Neural crest cell (in vitro differentiated cells): Measurements from ENCODE around the gene SMIM30. TPM values are rescaled to one million over a fixed set of nuclear protein-coding genes. Genes with fewer than 3 reads are reported as not detected.
A peak's percentile ranks its signal among the peaks of the same experiment; 100 is the strongest.
"Not testable (repeated sequence)": the region's sequence is repeated elsewhere in the genome, so short reads cannot be mapped to it uniquely, and the experiment has no call there.

Source experiments
- DNase-seq: peaks from one replicate; pipeline ENCODE4 v3.0.0; 2021; ENCODE audit warnings: low read depth, mixed read lengths, low spot score
- H3K27ac Mint-ChIP-seq: one replicate; pipeline ENCODE4 v1.8.0; 2021; ENCODE audit warnings: mild to moderate bottlenecking, mixed read lengths; ENCODE audit not compliant: unreplicated experiment
- H3K27me3 Mint-ChIP-seq: 2 replicates; pipeline ENCODE4 v1.8.0; 2021; ENCODE audit warnings: low read depth, mild to moderate bottlenecking, mixed read lengths
- H3K36me3 Mint-ChIP-seq: 2 replicates; pipeline ENCODE4 v1.8.0; 2021; ENCODE audit warnings: low read depth, mild to moderate bottlenecking, mixed read lengths
- H3K4me1 Mint-ChIP-seq: 2 replicates; pipeline ENCODE4 v1.8.0; 2021; ENCODE audit warnings: mixed read lengths
- H3K4me3 Mint-ChIP-seq: one replicate; pipeline ENCODE4 v1.8.0; 2021; ENCODE audit warnings: mild to moderate bottlenecking, mixed read lengths
- H3K9me3 Mint-ChIP-seq: 2 replicates; pipeline ENCODE4 v1.8.0; 2021; ENCODE audit warnings: mixed read lengths
- CTCF ChIP-seq: fragments of 200-600 bp; sonication (generic); conservative IDR thresholded peaks from 2 replicates; pipeline ENCODE4 v1.5.0; 2021; ENCODE audit warnings: antibody characterized with exemption, mild to moderate bottlenecking
- total RNA-seq: library from RNA; stranded (reverse); gene quantifications from 2 replicates; pipeline ENCODE4 v1.2.1, GENCODE V29; 2021

The SMIM30 gene
- total RNA-seq, 1 donor from 2014 or later: 39.8 TPM

GRCh38 chr7:113120647-113121046 lies 2.3 kb upstream of the SMIM30 start:
- no peaks in the 10 kb centered on the region for H3K27me3 Mint-ChIP-seq
- no peak for TF ChIP-seq CTCF

DNA sequence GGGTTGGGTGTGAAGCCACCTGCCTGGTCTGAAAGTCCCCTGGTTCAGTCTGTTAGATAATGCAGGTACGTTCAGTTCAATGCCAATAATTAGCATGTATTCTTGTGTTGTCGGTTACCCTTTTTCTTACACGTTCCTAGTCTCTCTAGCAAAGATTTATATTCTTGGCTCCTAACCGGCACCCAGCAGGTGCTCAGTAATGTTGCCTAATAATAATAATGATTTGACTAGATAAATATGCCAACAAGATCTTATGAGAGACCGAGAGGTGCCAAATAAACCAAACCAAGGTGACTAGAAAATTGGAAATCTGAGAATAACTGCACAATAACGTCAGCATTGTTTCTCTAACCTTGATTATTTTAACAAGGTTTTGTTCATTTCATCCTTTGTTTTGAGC lies 1.1 kb upstream of the SMIM30 start:
- Mint-ChIP-seq H3K4me3 (peak overlapping the region; percentile 91), H3K27me3 (no peaks in the 10 kb centered on the region), H3K36me3 (peaks cover 7% of the 10 kb centered on the region), H3K4me1 (peaks cover 22% of the 10 kb centered on the region), H3K9me3 (no peaks in the 10 kb centered on the region), H3K27ac (no peak overlapping the region)
- DNase-seq: no peak
- no peak for TF ChIP-seq CTCF

More at GRCh38 chr7:113120647-113121046, 2.3 kb upstream of the SMIM30 start:
- H3K36me3 Mint-ChIP-seq: peaks cover 7% of the 10 kb centered on the region
- no peak overlapping the region for H3K27ac Mint-ChIP-seq
- peaks cover 22% of the 10 kb centered on the region for H3K4me1 Mint-ChIP-seq
- no peaks in the 10 kb centered on the region for H3K9me3 Mint-ChIP-seq
- H3K4me3 Mint-ChIP-seq: no peak overlapping the region
- DNase-seq: no peak

- peak overlapping the region; percentile 91 for H3K4me3 Mint-ChIP-seq
- peaks cover 22% of the 10 kb centered on the region for H3K4me1 Mint-ChIP-seq
- H3K36me3 Mint-ChIP-seq: peaks cover 15% of the 10 kb centered on the region
Observed at GRCh38 chr7:113117374-113117774, 980 bp downstream of the SMIM30 start.

GRCh38 chr7:113113912-113114311 lies 4.4 kb downstream of the SMIM30 start:
- peak overlapping the region; percentile 3 for H3K4me3 Mint-ChIP-seq
- no peaks in the 10 kb centered on the region for H3K27me3 Mint-ChIP-seq
- TF ChIP-seq CTCF: no peak
- H3K27ac Mint-ChIP-seq: no peak overlapping the region
- H3K9me3 Mint-ChIP-seq: no peaks in the 10 kb centered on the region
- H3K4me1 Mint-ChIP-seq: peaks cover 18% of the 10 kb centered on the region
- H3K36me3 Mint-ChIP-seq: peaks cover 18% of the 10 kb centered on the region
- no peak for DNase-seq

More at GRCh38 chr7:113117374-113117774, 980 bp downstream of the SMIM30 start:
- not testable (repeated sequence) for H3K9me3 Mint-ChIP-seq, H3K27me3 Mint-ChIP-seq, DNase-seq
- H3K27ac Mint-ChIP-seq: peak overlapping the region; percentile 90

DNA sequence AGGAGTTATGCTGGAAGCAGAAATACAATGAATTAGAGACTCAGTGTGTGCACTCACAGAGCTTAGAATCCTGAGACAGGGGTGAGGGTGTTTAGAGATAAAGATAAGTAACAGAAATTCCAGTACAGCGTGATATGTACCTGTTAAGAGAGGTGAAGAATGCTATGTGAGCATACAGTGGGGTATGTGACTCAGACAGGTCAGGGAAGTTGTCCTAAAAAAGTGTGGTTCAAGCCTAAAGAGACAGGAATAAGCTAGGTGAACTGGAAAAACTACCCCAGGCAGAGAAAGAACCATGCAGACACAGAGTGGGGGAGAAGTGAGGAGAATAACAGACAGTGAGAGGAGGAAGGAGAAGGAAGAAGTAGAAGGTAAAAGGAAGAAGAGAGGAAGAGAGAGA lies 8.6 kb downstream of the SMIM30 start:
- TF ChIP-seq CTCF: no peak
- Mint-ChIP-seq H3K36me3 (peaks cover 10% of the 10 kb centered on the region), H3K4me3 (no peak overlapping the region), H3K4me1 (no peaks in the 10 kb centered on the region), H3K27me3 (no peaks in the 10 kb centered on the region), H3K9me3 (no peaks in the 10 kb centered on the region), H3K27ac (no peak overlapping the region)
- DNase-seq: no peak

DNA sequence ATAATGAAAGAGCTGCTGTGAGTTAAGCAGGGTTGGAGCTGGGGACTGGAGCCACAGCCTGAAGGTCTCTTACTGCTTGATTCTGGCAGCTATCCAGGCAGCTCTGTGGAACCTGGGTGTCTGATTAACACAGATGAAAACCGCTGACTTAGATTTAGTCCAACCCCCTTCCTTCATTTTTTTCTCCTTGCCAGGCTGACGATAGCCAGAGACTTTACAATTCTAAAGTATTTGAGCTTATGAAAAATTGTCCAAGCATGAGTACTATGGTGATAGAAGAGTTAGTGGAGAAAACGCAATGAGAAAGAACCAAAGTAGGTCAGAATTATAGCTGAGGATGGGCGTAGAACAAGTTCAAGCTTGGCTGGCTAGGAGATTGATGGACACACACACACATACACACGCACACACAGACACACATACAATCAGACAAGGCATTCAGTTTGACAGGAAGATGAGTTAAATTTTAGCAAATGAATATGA lies 18.2 kb downstream of the SMIM30 start:
- Mint-ChIP-seq H3K4me1 (no peaks in the 10 kb centered on the region), H3K27ac (no peak overlapping the region), H3K4me3 (no peak overlapping the region), H3K36me3 (no peaks in the 10 kb centered on the region), H3K9me3 (no peaks in the 10 kb centered on the region), H3K27me3 (no peaks in the 10 kb centered on the region)
- no peak for DNase-seq
- no peak for TF ChIP-seq CTCF
